IPS-18c (cell line): ENCODE data around the gene ANTXR2.

Experiments
- H3K4me3 ChIP-seq: 2 replicates; pipeline ENCODE4 v1.7.0; 2013; ENCODE audit warnings: low read depth, mild to moderate bottlenecking, low read length, moderate library complexity; ENCODE audit not compliant: insufficient read depth
- H3K9me3 ChIP-seq: one replicate; pipeline ENCODE4 v1.6.1; 2013; ENCODE audit warnings: mild to moderate bottlenecking, low read length, moderate library complexity; ENCODE audit not compliant: control insufficient read depth, insufficient read depth

ANTXR2 gene

DNA sequence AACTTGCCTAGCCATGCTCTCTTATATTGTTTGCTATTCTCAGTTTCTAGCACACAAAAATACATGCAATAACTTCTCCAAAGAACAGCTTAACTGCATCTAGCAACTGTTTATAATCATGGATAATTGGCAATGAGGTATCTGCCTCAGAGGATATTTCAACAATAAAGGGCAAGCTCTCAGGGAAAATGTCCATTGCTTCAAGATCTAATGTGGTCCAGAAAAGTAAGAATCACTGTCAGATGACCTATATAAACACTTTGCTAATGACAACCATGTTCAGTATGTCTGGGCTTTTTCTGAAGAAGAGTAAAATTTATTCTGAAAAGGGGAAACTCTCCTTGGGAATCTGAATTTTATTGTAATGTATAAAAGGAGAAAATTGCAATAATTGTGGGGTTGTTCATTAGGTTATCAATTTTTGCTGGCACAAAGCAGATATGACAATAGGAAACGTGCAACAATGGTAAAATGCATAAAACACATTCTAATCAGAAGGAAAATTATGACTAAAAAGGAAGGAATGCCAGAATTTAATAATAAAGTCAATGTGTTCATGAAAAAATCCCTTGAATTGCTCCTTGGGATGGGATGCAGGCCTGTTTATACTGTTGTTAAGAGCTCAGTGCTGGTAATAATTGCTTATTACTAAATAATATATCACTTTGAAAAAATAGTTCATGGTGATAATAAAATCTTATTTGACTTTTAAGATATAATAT lies 90.3 kb downstream of the ANTXR2 start:
- Histone ChIP-seq H3K9me3 (no peaks in the 10 kb centered on the region), H3K4me3 (no peak overlapping the region)

DNA sequence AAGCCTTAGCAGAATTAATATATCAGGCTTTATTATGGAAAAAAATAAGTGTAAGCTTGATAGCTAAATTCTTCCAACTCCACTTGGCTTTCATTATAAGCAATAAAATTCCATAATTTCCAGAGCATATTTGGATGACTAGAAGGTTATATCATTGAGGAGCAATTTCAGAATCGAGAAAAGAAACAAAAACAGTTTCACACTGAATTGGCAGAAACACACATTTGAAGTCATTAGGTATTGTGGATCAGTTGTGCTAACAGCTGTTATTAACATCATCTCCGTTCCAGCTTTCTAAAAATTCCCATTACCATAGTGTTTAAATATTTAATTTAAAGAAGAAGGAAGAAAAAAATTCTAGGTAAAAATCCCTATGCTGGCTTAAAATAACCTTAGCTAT lies 92.6 kb downstream of the ANTXR2 start:
- Histone ChIP-seq H3K4me3 (no peak overlapping the region), H3K9me3 (no peaks in the 10 kb centered on the region)

DNA sequence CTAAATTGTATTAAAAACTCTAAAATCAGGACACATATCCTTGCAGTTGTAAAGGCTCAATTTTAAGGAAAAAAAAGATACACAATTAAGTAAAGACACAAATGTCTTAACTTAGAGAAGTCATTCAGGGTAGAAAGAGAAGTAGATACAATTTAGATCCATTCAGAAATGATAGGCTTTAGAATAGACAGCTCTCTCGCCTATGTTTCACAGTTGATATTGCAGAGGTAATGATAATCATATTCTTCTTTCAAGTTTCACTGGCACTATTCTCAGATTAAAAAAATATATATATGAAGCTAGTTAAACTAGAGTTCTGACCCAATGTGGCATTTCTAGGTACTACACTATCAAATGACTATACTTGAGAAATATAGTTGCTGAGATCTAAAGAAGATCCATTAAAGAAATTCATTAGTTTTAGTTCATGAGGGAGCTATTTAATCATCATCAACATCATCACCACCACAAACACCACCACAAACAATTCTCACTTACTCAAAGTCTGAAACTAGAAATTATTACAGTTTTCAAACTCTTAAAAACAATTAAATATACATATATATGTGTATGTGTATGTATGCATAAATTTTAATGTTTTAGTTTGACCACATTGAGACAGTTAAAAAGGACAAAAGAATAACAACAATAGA lies 93.1 kb downstream of the ANTXR2 start:
- Histone ChIP-seq H3K9me3 (no peaks in the 10 kb centered on the region), H3K4me3 (no peak overlapping the region)

DNA sequence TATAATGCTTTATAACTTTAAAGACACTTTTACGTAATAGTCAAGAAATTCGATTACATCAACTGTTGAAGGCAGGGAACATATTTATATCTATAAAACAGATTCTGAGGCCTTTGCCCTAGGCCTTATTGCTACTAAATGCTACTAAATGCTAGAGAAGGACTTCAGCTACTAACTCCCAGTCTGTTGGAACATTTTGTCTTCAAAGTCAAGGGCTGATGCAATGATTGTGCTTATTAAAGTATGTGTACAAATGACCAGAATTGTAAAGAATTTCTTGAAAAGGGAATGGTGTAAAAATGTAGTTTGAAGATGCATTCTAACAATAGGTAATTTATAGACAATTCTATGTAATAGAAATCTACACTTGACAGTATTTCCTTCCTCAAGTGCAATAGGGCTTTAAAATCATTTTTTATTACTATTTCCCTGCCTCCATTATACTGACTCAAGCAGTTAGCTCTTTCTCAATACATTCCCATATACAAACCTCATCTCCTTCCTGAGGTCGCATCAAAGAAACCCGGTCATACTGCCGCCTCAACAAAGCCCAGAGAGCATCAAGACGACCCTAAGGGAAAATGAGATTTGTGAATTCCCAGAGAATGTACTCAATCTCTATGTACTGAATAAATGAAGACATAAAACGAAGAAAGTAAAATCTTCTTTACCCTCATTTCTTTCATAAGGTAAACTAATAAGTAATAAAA lies 95.7 kb downstream of the ANTXR2 start:
- H3K4me3 ChIP-seq: no peak overlapping the region

DNA sequence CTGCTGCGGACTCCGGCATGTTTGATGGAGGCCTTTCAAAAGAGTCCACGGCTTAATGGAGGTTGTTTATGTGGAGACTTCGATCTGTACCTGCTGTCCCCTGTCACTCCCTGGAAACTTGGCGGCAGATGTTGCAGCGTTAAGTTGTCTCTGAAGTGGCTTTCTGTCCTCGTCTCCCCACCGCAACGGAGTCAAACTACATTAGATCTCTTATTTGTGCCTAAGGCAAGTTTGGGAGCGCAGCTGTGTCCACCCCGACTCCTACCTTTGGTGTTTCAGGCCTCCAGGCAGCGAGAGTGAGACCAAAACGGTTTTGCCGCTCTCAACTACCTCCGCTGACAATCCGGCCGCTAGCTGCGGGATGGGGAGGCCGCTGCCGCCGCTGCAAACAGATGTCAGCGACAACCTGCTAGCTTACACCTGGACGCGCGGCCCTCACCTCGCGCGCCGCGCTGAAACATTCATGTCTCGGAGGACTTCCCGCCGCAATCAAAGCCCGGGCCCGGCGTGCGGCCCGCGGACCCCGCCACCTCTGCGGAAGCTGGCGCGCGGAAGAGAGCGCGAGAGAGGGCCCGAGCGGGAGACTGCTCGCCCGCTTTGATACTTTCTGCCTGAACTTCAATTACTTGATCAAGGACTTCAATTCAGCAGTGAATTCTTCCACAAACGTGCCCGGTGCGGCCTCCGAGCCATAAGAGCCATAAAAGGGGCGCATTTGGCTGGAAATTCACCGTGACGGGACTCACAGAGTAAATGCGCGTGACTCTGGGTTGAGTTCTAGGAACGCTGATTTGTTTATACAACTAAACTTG lies 108.4 kb downstream of the ANTXR2 start:
- no peaks in the 10 kb centered on the region for H3K9me3 ChIP-seq
- peak overlapping the region; percentile 51 for H3K4me3 ChIP-seq

More for the DNA sequence above, 95.7 kb downstream of the ANTXR2 start:
- H3K9me3 ChIP-seq: no peaks in the 10 kb centered on the region

DNA sequence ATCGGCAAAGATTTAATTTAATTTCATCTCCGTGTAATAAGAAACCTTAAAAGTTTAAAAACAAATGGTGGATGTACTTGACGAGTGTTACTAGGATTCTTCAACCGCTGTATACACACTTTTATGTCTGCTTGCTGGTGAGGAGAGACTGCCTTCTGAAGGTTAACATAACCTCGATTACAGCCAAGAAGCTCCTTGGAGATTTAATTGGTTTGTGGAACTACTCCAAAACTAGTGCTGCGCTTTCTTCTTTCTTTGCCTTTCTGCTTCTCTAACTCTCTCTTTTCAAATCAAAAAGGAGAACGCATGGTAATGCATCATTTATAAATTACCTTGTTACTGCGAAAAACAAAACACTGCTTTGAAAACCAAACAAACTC lies 109.0 kb downstream of the ANTXR2 start:
- no peaks in the 10 kb centered on the region for H3K9me3 ChIP-seq
- H3K4me3 ChIP-seq: peak overlapping the region; percentile 51

DNA sequence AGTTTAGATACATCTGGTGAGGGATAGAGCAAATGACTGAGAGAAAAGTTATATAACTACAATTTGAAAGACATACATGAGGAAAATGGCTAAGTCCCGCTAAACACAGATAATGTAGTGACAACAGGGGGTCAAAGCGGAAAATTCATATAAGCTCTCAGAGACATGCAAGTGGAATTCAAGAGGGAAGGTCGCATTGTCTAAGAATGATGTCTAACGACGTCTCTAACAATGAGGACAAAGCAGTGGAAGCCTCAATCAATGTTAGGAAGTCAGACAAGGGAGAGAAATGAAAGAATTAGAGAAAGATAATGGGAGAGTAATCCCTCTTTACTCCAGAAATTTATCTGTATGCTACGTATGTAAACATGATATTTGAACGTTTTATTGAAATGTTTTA lies 113.4 kb downstream of the ANTXR2 start:
- Histone ChIP-seq H3K9me3 (no peaks in the 10 kb centered on the region), H3K4me3 (no peak overlapping the region)

DNA sequence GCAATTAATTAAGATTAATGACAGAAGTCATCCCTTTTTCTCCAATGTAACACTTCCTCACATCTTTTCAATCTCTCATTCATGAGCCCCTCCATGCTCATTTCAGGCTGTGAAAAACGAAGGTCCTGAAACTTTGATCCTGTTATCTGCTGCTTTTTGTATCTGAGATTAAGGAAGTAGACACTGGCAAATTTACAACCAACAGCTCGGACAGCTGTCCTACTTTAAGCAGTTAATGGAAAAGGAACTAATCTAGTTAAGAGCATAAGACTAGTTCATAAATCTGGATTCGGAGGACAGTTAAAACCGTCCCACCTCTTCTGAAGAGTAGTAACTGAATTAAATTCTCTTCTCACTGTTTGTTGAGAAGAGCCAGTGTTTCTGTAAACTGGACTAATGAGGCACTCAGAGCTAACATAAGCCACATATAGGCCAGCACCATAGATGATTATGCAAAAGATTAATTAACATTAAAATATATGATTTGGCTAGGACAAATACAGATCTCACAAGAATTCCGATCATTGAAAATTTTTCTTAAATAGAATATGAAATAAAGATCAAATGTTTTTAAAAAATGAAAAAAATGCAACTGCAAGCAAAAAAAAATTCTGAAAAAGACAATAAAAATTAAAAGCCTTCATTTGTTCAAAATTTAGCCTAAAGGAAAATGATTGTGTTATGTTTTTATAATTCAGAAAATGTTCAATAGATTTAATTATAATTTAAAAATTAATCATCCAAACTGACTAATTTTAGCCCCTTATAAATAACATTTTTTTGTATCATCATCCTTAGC lies 114.4 kb downstream of the ANTXR2 start:
- no peaks in the 10 kb centered on the region for H3K9me3 ChIP-seq

DNA sequence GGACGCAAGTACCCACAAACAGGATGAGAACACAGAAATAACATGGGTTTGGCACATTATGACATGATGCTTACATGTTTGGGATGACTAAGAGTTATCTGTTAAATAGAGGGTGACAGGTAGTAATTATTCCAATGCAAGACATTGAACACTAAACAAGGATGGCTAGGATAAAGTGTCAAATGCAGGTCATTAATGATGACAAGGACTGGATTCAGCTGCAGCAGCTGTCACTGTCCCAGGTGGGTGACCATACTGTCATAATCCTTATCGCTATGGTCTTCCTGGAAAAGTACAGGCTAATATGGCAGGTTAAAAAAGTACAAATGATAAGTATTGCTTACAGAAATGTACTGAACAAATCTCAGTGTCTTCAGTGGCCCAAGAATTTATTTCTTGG lies 123.9 kb downstream of the ANTXR2 start:
- H3K4me3 ChIP-seq: no peak overlapping the region
- no peaks in the 10 kb centered on the region for H3K9me3 ChIP-seq

More for the DNA sequence above, 114.4 kb downstream of the ANTXR2 start:
- no peak overlapping the region for H3K4me3 ChIP-seq

DNA sequence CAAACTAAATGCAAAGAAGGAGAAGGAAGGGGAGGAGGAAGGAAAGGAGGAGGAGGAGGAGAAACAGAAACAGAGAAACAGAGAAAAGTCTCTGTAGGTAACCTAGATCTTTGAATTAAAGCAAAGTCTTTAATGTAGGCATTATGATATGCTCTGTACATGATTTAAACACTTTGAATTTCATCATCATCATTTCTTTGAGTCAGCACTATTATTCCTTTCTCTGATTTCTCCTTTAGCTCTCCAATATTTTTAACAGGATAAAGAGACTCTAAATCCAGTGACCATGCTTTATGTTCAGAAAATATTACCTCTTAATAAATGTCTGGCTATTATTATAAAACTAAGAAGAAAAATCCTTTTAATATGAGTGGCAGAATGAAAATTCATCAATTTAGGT lies 124.3 kb downstream of the ANTXR2 start:
- H3K9me3 ChIP-seq: no peaks in the 10 kb centered on the region
- H3K4me3 ChIP-seq: no peak overlapping the region

DNA sequence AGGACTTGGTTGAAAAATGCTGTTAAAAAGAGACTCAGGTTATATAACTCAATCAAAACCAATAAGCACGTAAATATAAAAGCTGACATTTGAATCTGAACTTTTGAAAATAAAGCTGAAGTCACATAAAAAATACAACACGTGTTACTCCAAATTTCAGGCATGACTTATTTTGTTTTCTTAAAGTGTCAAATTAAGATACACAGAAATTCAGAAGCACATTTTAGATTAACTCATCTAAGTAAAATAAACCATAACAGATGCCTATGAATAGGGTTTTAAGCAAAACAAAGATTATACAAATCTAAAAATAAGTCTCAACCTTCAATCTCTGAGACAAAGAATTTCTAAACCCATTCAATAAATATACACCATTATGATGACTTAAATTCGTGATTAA lies 124.8 kb downstream of the ANTXR2 start:
- Histone ChIP-seq H3K4me3 (no peak overlapping the region), H3K9me3 (no peaks in the 10 kb centered on the region)

DNA sequence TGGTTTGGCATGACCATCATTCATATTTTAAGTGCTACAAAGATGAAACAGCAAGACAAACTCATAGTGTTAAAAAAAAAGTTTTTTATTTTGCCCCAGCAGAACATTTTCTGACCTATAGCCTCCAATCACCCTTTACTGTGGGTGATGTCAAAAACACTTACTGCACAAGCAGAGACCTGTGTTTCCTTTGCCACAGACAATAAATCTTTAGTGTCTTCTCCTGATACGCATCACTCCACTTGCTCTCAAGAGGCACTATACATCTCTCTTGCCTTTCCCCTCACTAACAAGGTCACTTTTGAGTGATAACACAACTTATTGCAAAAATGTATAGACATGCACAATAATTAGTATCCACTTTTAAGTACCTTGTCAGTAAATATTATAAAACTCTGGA lies 125.6 kb downstream of the ANTXR2 start:
- Histone ChIP-seq H3K4me3 (no peak overlapping the region), H3K9me3 (no peaks in the 10 kb centered on the region)

DNA sequence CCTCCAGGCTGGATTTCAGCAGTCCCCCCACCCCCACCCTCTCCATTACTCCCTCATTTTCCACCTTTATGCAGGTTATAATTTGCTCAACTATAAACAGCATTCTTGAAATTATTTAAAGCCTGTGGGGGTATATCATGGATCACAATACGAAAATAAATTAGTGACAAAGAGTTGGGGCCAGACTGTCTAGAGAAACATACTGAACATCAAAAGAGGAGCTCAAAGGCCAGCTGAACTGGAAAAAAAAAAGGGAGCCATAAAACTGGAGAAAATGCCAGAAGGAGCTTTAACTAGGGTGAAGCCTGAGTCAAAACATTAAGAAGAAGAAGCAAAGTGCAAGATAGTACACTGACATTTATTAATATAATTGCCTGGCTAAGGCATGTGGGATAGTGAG lies 137.8 kb downstream of the ANTXR2 start:
- Histone ChIP-seq H3K4me3 (no peak overlapping the region), H3K9me3 (no peaks in the 10 kb centered on the region)

DNA sequence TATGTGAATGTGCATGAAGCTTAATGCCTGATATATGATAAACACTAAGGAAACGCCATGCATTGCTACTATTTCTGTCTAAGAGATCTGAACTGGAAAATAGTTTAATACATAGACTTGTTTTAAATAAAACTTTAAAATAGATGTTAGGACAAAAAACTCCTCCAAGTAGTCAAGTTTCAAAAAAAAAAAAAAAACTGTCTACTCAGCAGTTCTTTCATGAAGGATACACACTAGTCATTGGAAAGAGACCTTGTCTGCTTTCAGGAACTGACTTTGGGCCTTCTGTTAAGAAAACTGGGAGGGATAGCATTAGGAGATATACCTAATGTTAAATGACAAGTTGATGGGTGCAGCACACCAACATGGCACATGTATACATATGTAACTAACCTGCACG lies 138.4 kb downstream of the ANTXR2 start:
- Histone ChIP-seq H3K9me3 (no peaks in the 10 kb centered on the region), H3K4me3 (no peak overlapping the region)

DNA sequence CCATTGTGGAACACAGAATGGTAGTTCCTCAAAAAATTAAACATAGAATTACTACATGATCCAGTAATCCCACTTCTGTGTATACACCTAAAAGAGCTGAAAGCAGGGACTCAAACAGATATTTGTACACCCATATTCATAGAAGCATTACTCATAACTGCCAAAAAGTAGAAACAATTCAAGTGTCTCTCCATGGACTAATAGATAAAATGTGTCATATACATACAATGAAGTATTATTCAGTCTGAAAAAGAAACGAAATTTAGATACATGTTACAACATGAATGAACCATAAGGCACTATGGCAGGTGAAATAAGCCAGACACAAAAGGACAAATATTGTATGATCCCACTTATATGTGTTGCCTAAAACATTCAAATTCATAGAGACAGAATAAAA lies 145.1 kb downstream of the ANTXR2 start:
- H3K4me3 ChIP-seq: no peak overlapping the region

DNA sequence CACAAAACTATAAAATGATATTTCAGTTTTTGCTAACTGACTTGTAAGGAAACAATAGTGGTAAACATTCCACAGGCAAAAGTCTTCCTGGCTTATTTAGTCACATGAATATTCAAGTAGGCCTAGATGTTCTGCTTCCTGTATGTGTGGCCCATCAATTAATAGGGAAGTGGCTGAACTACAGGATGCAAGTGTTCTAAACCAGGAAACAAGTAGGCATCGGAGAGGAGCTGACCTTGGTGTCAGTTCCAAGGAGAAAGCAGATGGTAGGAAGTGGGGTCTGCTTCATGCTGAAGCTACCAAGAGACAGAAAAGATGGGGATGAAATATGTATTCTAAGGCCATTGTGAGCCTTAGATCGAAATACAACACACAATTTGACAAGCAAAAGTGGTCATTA lies 149.7 kb downstream of the ANTXR2 start:
- Histone ChIP-seq H3K4me3 (no peak overlapping the region), H3K9me3 (no peaks in the 10 kb centered on the region)

More for the DNA sequence above, 145.1 kb downstream of the ANTXR2 start:
- H3K9me3 ChIP-seq: no peaks in the 10 kb centered on the region

DNA sequence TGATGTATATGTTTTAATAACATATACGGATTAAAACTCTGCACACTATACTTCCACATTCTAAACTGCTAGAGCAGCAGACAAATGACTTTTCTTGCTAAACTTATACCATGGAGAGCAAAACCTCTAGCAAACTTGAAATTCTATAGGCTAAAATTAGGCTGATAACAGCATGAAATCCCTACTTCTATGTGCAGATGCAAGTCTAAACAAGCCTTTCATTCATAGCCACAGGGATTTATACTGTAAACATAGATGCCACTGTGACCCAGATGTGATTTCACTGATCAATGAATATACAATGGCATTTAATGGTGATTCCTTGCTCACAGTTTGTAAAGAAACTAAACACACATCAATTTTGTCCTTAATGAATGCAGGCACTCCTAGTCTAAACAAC lies 151.0 kb downstream of the ANTXR2 start:
- no peak overlapping the region for H3K4me3 ChIP-seq
- no peaks in the 10 kb centered on the region for H3K9me3 ChIP-seq
